Measurements from ENCODE around the gene RMC1.
"Not testable (repeated sequence)": the region's sequence is repeated elsewhere in the genome, so short reads cannot be mapped to it uniquely, and the experiment has no call there.

RMC1 gene

GRCh38 chr18:23532848-23533247, 29.5 kb downstream of the RMC1 start:
- no peak for DNase-seq (ENCODE audit: low read depth)

DNA sequence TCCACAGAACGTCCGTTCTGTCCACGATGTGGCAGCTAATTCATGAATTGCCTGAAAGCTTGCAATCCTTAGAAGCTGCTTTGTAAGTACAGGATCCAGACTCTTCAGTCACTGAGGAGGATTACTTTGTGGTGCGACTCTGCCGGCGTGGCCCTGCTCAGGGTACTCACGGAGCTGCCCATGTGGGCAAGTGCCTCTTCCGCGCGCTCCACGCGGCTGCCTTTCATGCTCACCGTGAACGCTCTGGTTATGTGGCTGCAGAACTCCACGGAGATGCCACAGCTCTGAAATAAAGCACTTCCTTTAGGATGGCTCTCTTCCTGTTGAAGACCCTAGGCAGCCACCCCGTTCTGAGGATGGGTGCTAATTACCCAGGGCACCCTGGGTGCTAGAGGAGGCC, 31.0 kb downstream of the RMC1 start:
- DNase-seq (ENCODE audit: low read depth): no peak

DNA sequence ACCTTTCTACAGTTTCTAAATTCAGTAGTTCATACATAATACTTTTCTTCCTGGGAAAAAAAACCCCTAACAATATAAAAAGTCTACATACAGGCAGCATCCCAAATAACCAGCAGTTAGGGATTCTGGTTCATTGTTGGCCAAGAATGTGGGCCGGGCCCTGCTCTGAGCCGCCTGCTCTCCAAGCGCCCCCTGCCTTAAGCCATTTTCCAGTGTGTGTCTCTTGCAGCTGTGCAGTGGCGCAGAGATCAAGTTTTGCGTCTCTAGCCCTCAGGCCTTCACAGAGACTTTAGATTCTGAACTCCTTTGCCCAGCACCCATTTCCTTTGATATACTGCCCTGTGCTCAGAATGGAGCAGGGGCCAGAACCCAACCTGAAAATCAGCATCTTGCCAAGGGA, 32.9 kb downstream of the RMC1 start:
- DNase-seq (ENCODE audit: low read depth): no peak

GRCh38 chr18:23537274-23537673, 34.0 kb downstream of the RMC1 start:
- DNase-seq (ENCODE audit: low read depth): no peak

DNA sequence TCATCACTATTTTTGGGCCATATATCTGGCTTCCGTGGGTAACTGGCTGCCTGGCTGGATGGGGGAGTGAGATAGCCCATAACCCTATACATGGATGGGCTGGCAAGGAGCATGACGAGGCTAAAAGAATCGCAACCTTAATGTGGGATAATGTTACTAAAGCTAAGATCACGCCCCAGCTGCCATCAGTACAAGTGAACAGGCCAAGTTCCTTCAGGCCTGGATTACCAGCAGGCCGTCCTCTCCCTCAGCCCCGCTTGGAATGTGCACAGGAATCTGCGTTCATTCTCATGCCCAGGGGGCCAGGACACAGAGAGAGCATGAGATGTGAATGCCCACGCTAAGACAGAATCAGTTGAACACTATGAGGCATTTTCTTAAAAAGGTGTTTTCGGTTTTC, 34.7 kb downstream of the RMC1 start:
- DNase-seq (ENCODE audit: low read depth): no peak

GRCh38 chr18:23538870-23539269, 35.6 kb downstream of the RMC1 start:
- no peak for DNase-seq (ENCODE audit: low read depth)

DNA sequence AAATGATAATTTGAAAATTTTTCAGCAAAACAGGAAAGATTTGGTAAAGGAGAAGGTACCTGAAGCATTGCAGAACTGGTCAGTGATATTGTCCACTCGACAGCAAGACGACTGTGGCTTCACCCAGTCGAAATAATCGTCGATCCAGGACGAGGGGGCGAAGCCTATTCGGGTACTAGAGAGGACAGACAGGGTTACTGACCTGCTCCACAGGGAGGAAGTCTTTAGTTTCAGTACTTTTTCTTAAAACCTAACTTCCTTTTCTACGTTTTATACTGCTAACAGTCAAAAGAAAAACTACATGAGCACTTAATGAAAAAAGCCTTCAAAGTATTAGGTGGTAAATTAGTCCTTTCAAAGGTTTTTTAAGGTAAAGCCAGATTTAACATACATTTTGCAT, 36.0 kb downstream of the RMC1 start:
- no peak for DNase-seq (ENCODE audit: low read depth)

DNA sequence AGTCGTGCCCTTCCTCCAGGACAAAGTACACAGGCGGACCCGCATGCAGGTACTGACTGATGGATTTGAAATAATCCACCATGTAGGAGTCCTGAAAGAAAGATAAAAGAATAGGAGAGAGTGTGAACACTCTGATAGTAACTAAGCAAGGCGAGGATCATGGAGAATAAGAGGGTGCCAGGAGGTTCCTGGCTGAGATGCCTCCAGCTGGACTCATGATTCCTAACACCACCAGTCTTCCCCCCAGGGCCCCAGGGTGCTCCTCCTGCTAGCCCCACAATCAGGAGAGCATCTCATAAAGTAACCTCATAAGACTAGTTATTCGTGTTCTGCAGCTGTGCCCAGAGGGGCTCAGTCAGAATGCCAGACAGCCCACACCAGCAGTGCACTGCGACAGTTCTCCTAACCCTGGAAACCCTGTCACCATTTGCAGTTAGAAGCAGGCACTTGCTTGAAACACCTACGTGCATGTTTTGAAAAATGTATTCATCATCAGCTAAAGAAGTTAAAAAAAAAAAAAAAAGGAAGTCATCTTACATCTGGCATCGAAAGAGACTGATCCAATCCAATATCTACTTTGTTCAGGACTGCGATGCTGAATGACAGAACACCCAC, 36.7 kb downstream of the RMC1 start:
- DNase-seq (ENCODE audit: low read depth): no peak

DNA sequence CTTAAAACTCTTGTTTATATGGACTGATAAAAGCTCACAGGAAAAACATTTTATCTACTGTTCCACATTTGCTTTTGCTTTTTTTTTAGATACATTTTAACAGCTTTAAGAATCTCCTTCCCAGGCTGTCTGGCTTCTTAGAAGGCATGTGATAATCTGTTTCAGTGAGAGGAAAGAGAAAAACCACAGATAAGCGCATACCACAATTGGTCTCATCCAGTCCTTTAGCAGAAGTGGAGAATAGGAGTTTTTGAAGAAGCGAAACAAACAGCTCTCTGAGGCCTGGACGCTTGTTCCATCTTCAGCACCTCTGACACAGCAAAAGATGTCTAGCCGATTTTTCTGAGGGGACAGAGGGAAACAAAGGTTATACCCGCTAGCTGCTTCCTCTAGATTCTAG, 37.6 kb downstream of the RMC1 start:
- no peak for DNase-seq (ENCODE audit: low read depth)

DNA sequence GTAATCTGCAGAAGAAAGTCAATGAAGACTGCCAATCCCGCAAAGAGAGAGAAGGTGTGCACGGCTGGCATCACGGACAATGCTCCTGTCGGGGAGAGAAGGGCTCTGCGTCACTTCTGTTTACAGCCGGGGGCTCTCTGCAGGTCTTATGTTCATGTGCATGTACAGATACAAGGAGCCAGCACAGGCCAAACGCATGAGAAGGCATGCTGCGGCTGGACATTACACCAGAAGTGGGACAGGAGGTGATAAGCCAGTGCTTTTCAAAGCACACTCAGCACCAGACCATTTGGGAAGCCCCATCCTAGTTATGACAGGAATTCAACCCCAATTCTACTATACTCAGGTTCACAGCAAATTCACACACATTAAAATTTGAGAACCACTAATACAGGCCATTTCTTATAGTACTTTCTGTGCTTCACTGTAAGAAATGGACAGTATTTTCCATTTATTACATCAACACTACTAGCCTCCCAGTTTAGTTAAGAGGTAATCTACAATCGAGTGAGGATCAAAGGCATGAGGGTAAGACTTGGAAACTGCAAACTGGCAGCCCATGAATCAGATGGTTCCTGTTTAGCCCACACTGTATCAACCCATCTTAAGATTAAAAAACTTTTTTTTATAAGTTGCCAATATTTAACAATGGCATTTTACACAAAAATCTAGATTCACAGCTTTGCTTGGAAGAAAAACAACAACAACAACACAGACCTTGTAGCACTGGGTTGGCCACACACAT, 38.2 kb downstream of the RMC1 start:
- no peak for DNase-seq (ENCODE audit: low read depth)

GRCh38 chr18:23542461-23542860, 39.1 kb downstream of the RMC1 start:
- no peak for DNase-seq (ENCODE audit: low read depth)

- DNase-seq (ENCODE audit: low read depth): no peak
These were observed 42.0 kb downstream of the RMC1 start for GRCh38 chr18:23545247-23545789.

- DNase-seq (ENCODE audit: low read depth): no peak
These were observed 44.0 kb downstream of the RMC1 start for GRCh38 chr18:23547306-23547705.

DNA sequence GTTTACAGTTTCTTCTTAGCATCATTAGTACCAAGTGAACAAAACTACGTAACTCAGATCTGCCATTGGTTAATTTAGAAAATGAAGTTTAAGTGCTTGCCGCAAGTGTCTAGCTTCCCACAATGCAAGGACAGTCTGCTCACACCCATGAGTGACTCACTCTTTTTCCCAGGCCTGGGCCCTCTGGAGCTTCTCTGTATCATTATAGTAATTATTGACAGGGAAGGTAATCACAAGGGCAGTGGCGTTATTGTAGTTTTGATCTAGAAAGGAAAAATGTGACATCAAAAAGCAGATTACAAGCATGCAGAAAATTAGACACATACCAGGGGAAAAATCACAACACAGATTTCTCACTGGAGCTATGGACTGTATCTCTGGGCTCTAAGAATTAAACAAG, 44.5 kb downstream of the RMC1 start:
- DNase-seq (ENCODE audit: low read depth): no peak

GRCh38 chr18:23548275-23548674, 45.0 kb downstream of the RMC1 start:
- no peak for DNase-seq (ENCODE audit: low read depth)

DNA sequence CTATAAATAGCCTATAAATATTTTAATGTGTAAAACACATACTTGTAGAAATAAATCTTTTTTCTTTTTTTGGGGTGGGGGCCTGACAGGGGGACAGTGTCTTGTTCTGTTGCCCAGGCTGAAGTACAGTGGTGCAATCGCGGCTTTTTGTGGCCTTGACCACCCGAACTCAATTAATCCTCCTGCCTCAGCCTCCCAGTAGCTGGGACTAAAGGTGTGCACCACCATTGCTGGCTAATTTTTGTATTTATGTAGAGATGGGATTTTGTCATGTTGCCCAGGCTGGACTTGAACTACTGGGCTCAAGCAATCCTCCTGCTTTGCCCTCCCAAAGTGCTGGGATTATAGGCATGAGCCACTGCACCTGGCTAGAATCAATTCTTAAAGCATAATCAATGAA, 45.4 kb downstream of the RMC1 start:
- no peak for DNase-seq (ENCODE audit: low read depth)

- no peak for DNase-seq (ENCODE audit: low read depth)
These were observed 47.6 kb downstream of the RMC1 start for GRCh38 chr18:23550898-23551297.

DNA sequence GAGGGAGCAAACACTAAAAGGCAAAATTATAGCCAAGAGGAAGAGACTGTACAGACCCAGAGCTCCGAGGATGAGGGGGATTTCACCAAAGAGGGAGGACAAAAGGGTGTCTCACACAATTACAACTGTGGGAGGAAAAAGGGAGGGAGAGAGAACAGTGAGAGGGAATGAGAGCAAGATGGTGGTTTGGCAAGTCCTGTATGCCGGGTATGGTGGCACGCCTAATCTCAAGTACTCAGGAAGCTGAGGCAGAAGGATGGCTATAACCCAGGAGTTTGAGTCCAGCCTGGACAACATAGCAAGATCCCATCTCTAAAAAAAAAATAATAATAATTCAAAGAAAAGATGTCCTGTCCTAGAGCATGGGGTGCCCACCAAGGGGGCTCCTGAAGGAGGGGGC, 48.7 kb downstream of the RMC1 start:
- no peak for DNase-seq (ENCODE audit: low read depth)

- no peak for DNase-seq (ENCODE audit: low read depth)
These were observed 49.2 kb downstream of the RMC1 start for GRCh38 chr18:23552505-23552904.

DNA sequence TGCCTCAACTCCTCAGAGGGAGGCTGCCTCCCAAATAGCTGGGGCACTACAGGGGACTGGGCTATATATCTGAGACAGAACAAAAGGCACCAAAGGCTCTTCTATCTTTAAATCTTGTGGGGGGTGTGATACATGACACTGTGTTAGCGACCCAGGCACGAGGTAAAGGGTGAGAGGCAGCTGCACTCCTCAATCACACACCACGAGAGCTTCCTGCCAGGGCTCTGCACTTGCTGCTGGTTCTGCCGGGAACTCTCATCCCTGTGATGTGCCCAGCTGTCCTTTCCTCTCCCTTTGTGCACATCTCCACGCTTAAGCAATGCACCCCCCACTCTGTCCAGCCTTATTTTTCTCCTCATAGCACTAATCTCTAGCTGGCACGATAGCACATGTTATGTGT, 50.6 kb downstream of the RMC1 start:
- no peak for DNase-seq (ENCODE audit: low read depth)

GRCh38 chr18:23556145-23556780, 53.0 kb downstream of the RMC1 start:
- DNase-seq (ENCODE audit: low read depth): no peak

GRCh38 chr18:23557511-23557910, 54.2 kb downstream of the RMC1 start:
- DNase-seq (ENCODE audit: low read depth): not testable (repeated sequence)

GRCh38 chr18:23560186-23560585, 56.9 kb downstream of the RMC1 start:
- no peak for DNase-seq (ENCODE audit: low read depth)

Measured in stimulated activated CD8-positive, alpha-beta memory T cell treated with anti-CD3 and anti-CD28 coated beads, Interleukin-7, amount 100 ng/mL, for 24 hours (primary cell).